Dendritic cell treated with granulocyte-macrophage colony-stimulating factor and Interleukin-4, amounts not matched to agents 40 ng/mL and 50 ng/mL, for 4 days (primary cell): ENCODE measurements around the gene SFTPA1.
"Not testable (repeated sequence)": the region's sequence is repeated elsewhere in the genome, so short reads cannot be mapped to it uniquely, and the experiment has no call there.

Source experiments
- H3K27ac Mint-ChIP-seq: one replicate; pipeline ENCODE4 v1.8.0; 2022; ENCODE audit warnings: mild to moderate bottlenecking, mixed read lengths
- H3K27me3 Mint-ChIP-seq: one replicate; pipeline ENCODE4 v1.8.0; 2022; ENCODE audit warnings: mild to moderate bottlenecking, mixed read lengths
- H3K36me3 Mint-ChIP-seq: one replicate; pipeline ENCODE4 v1.8.0; 2022; ENCODE audit warnings: low read depth, mixed read lengths
- H3K4me1 Mint-ChIP-seq: one replicate; pipeline ENCODE4 v1.8.0; 2022; ENCODE audit warnings: low read depth, mixed read lengths
- H3K4me3 Mint-ChIP-seq: one replicate; pipeline ENCODE4 v1.8.0; 2022; ENCODE audit warnings: mild to moderate bottlenecking, moderate library complexity, mixed read lengths
- H3K9me3 Mint-ChIP-seq: one replicate; pipeline ENCODE4 v1.8.0; 2022; ENCODE audit warnings: mixed read lengths
- intact Hi-C: fragments of 100-400 bp; cut with micrococcal nuclease; formaldehyde crosslinking; loops from one replicate; pipeline ENCODE4 v1.15.0; 2022

The SFTPA1 gene

GRCh38 chr10:79594565-79594964 is 16.2 kb upstream of the SFTPA1 start:
- H3K27ac Mint-ChIP-seq, H3K4me1 Mint-ChIP-seq, H3K4me3 Mint-ChIP-seq, H3K36me3 Mint-ChIP-seq, intact Hi-C loops, H3K27me3 Mint-ChIP-seq: not testable (repeated sequence)
- peaks cover 34% of the 10 kb centered on the region for H3K9me3 Mint-ChIP-seq

GRCh38 chr10:79595510-79595909 is 15.2 kb upstream of the SFTPA1 start:
- no peaks in the 10 kb centered on the region for H3K4me1 Mint-ChIP-seq
- H3K27me3 Mint-ChIP-seq, result no peaks in the 10 kb centered on the region
- intact Hi-C loops, result no loop called here
- H3K4me3 Mint-ChIP-seq, result no peak overlapping the region
- H3K36me3 Mint-ChIP-seq, result no peaks in the 10 kb centered on the region
- no peak overlapping the region for H3K27ac Mint-ChIP-seq
- peaks cover 34% of the 10 kb centered on the region for H3K9me3 Mint-ChIP-seq

- peaks cover 42% of the 10 kb centered on the region for H3K9me3 Mint-ChIP-seq
- H3K27me3 Mint-ChIP-seq, H3K36me3 Mint-ChIP-seq, H3K27ac Mint-ChIP-seq, H3K4me3 Mint-ChIP-seq, H3K4me1 Mint-ChIP-seq, intact Hi-C loops: not testable (repeated sequence)
Observed at GRCh38 chr10:79599644-79600043, 11.1 kb upstream of the SFTPA1 start.

GRCh38 chr10:79601939-79602338 is 8.8 kb upstream of the SFTPA1 start:
- Mint-ChIP-seq H3K27me3 (no peaks in the 10 kb centered on the region), H3K9me3 (peaks cover 31% of the 10 kb centered on the region), H3K36me3 (no peaks in the 10 kb centered on the region), H3K4me1 (no peaks in the 10 kb centered on the region), H3K4me3 (no peak overlapping the region), H3K27ac (no peak overlapping the region)
- intact Hi-C loops, result no loop called here

DNA sequence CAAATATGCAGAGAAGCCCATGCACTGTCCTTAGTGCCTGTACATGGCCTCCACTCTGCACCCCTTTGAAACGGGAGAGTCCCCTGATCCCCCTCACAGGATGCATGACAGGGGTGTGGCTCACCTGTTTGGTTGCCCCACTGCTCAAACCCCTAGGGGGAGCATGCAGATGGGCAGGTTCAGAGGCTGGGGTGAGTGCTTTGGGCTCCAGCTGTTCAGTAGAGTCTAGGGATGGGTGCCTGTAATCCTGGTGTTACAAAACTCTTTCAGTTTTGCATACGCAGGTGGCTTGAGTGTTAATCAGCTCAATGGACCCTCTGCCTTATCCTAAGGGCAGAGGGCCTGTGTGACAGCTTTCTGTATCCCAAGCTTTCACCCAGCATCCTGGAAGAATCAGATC is 7.8 kb upstream of the SFTPA1 start:
- intact Hi-C loops, result no loop called here
- H3K4me3 Mint-ChIP-seq, result no peak overlapping the region
- H3K27me3 Mint-ChIP-seq, result no peaks in the 10 kb centered on the region
- H3K27ac Mint-ChIP-seq, result no peak overlapping the region
- peaks cover 21% of the 10 kb centered on the region for H3K9me3 Mint-ChIP-seq
- no peaks in the 10 kb centered on the region for H3K36me3 Mint-ChIP-seq
- no peaks in the 10 kb centered on the region for H3K4me1 Mint-ChIP-seq

- Mint-ChIP-seq H3K4me1 (no peaks in the 10 kb centered on the region), H3K27me3 (peaks cover 1% of the 10 kb centered on the region), H3K4me3 (no peak overlapping the region), H3K9me3 (peaks cover 9% of the 10 kb centered on the region), H3K27ac (no peak overlapping the region), H3K36me3 (no peaks in the 10 kb centered on the region)
- intact Hi-C loops, result no loop called here
Observed at GRCh38 chr10:79604294-79604693, 6.4 kb upstream of the SFTPA1 start.

DNA sequence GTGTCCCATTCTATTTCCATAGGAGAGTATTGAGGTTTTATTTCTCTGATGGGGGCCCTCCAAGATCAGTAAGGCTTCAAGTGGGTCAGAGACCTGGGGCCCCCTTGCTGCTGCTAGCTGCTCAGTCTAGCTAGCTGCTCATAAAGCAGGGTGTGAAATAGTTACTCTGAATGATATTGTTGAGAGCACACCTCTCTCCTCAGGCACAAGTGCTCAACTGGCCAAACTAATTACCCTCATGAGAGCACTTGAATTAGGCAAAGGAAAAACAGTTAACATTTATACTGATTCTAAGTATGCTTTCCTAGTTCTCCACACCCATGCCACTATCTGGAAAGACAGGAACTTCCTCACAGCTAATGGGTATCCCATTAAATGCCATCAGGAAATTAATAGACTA is 5.4 kb upstream of the SFTPA1 start:
- Mint-ChIP-seq H3K27me3 (peaks cover 1% of the 10 kb centered on the region), H3K27ac (no peak overlapping the region), H3K4me1 (no peaks in the 10 kb centered on the region), H3K36me3 (no peaks in the 10 kb centered on the region), H3K4me3 (no peak overlapping the region), H3K9me3 (peaks cover 9% of the 10 kb centered on the region)
- intact Hi-C loops, result no loop called here

- Mint-ChIP-seq H3K36me3 (no peaks in the 10 kb centered on the region), H3K4me1 (no peaks in the 10 kb centered on the region), H3K27me3 (peaks cover 1% of the 10 kb centered on the region), H3K27ac (no peak overlapping the region), H3K9me3 (peaks cover under 1% of the 10 kb centered on the region), H3K4me3 (no peak overlapping the region)
- intact Hi-C loops, result no loop called here
Observed at GRCh38 chr10:79608505-79609375, 2.0 kb upstream of the SFTPA1 start.

DNA sequence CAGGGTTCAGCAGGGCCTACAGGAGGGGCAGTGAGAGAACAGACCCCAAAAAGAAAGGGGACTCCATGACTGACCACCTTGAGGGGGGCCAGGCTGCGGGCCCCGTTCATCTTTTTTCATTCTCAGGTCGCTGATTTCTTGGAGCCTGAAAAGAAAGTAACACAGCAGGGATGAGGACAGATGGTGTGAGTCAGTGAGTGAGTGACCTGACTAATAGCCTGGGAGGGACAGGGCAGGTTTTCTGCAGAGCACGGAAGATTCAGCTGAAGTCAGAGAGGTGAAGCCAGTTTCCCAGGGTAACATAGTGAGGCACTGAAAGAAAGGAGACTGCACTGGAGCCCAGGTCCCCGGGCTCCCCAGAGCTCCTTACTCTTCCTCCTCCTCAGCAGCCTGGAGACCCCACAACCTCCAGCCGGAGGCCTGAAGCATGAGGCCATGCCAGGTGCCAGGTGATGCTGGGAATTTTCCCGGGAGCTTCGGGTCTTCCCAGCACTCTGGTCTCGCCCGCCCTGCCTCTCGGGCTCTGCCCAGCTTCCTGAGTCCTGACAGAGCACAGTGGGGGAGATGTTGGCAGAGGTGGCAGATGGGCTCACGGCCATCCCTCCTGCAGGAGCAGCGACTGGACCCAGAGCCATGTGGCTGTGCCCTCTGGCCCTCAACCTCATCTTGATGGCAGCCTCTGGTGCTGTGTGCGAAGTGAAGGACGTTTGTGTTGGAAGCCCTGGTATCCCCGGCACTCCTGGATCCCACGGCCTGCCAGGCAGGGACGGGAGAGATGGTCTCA is 646 bp downstream of the SFTPA1 start:
- H3K27ac Mint-ChIP-seq, H3K27me3 Mint-ChIP-seq, H3K9me3 Mint-ChIP-seq, H3K36me3 Mint-ChIP-seq, H3K4me1 Mint-ChIP-seq, H3K4me3 Mint-ChIP-seq, intact Hi-C loops: not testable (repeated sequence)

GRCh38 chr10:79615577-79615976 is 4.8 kb downstream of the SFTPA1 start:
- no peaks in the 10 kb centered on the region for H3K36me3 Mint-ChIP-seq
- H3K27ac Mint-ChIP-seq, result no peak overlapping the region
- no peaks in the 10 kb centered on the region for H3K9me3 Mint-ChIP-seq
- peaks cover 7% of the 10 kb centered on the region for H3K27me3 Mint-ChIP-seq
- intact Hi-C loops, result no loop called here
- no peak overlapping the region for H3K4me3 Mint-ChIP-seq
- H3K4me1 Mint-ChIP-seq, result no peaks in the 10 kb centered on the region

- Mint-ChIP-seq H3K27me3 (peaks cover 7% of the 10 kb centered on the region), H3K4me3 (no peak overlapping the region), H3K36me3 (no peaks in the 10 kb centered on the region), H3K27ac (no peak overlapping the region), H3K4me1 (no peaks in the 10 kb centered on the region), H3K9me3 (no peaks in the 10 kb centered on the region)
- intact Hi-C loops, result no loop called here
Observed at GRCh38 chr10:79616164-79616563, 5.4 kb downstream of the SFTPA1 start.

- H3K36me3 Mint-ChIP-seq, H3K9me3 Mint-ChIP-seq, H3K27me3 Mint-ChIP-seq, H3K27ac Mint-ChIP-seq, H3K4me1 Mint-ChIP-seq, H3K4me3 Mint-ChIP-seq, intact Hi-C loops: not testable (repeated sequence)
Observed at GRCh38 chr10:79623663-79624062, 12.9 kb downstream of the SFTPA1 start.

DNA sequence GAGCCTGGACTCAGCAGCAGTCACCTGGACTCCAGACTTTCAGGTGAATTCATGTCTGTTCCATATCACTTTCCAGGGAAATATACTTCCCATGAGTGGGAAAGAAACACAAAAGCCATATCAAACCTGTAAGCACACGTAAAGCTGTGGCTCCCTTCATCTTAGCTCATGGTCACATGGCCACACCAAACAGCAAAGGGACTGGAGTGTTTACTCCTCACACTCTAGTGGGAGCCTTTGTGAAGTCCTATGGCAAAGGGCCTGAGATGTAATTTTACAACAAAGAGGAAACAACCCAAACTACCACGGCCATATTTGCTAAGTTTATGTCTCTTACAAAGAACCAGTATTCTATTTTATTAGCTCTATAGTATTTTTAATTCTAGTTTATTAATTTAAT is 16.3 kb downstream of the SFTPA1 start:
- no peak overlapping the region for H3K27ac Mint-ChIP-seq
- peaks cover 2% of the 10 kb centered on the region for H3K27me3 Mint-ChIP-seq
- H3K4me3 Mint-ChIP-seq, result no peak overlapping the region
- intact Hi-C loops, result no loop called here
- H3K9me3 Mint-ChIP-seq, result no peaks in the 10 kb centered on the region
- H3K36me3 Mint-ChIP-seq, result no peaks in the 10 kb centered on the region
- H3K4me1 Mint-ChIP-seq, result no peaks in the 10 kb centered on the region

DNA sequence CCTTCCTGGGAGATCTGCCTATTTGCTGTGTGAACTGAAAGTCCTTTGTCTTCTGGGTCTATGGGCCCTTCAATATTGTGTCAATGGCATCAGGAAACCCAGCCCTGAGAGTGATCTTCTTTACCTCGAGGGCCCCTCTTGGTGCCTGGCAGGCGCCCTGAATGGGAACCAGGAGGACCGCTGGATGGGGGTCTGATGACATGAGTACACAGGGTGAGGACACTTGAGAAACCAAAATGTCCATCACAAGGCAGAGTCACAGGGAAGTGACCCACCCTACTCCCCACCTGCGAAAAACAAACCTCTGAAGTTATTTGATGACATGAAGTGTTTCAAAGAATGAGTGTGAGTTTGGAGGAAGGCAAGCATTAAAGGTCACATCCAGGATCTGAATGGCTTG is 17.3 kb downstream of the SFTPA1 start:
- intact Hi-C loops, result no loop called here
- Mint-ChIP-seq H3K4me1 (no peaks in the 10 kb centered on the region), H3K27ac (no peak overlapping the region), H3K9me3 (no peaks in the 10 kb centered on the region), H3K27me3 (peaks cover 2% of the 10 kb centered on the region), H3K36me3 (no peaks in the 10 kb centered on the region), H3K4me3 (no peak overlapping the region)
